ENCODE data around the gene SPEG. TPM values are rescaled to one million over a fixed set of nuclear protein-coding genes. Genes with fewer than 3 reads are reported as not detected.

The SPEG gene
- total RNA-seq, 6 donors from 2014 or later = 2.3 to 8.9 (median 4.9) TPM

DNA sequence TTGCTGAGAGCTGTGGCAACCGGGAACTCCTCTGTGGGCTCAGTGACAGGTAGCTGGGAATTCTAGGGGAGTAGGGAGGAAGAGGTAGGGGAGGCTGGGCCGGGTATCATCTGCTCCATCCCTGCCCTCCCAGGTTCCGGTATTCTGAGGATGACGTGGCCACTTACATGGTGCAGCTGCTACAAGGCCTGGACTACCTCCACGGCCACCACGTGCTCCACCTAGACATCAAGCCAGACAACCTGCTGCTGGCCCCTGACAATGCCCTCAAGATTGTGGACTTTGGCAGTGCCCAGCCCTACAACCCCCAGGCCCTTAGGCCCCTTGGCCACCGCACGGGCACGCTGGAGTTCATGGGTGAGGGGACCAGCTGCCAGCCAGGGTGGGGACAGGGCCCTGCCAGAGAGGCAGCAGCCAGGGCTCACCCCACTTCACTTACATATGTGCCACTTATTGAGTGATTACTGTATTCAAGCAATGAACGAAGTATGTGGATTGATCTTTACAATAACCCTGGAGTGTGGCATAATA, 56.0 kb downstream of the SPEG start:
- TF ChIP-seq CTCF (IDR thresholded peaks at IDR 0.05) = no peak
- TF ChIP-seq EP300 (IDR thresholded peaks at IDR 0.05) = no peak
- no peak for TF ChIP-seq POLR2AphosphoS5 (IDR thresholded peaks at IDR 0.05)
- no peak for TF ChIP-seq POLR2A (IDR thresholded peaks at IDR 0.05)
- no peak for DNase-seq
- H3K27me3 ChIP-seq = peaks cover 0 to 25% (median 4%) of the 10 kb centered on the region in 4 donors

GRCh38 chr2:219491278-219491963, 56.8 kb downstream of the SPEG start:
- Histone ChIP-seq H3K36me3 (no peaks in the 10 kb centered on the region), H3K27me3 (peaks cover 0 to 24% (median 7%) of the 10 kb centered on the region in 4 donors), H3K4me1 (peaks cover 0 to 5% (median under 1%) of the 10 kb centered on the region in 4 donors), H3K4me3 (no peak overlapping the region), H3K9me3 (no peaks in the 10 kb centered on the region), H3K27ac (no peak overlapping the region)
- 69 to 83% methylated on average over 11 to 14 of the region's 14 CpGs for WGBS, 2 donors
- ATAC-seq (ENCODE audit: low FRiP score in 2 of 2) = no peak
- no peak for DNase-seq
- TF ChIP-seq POLR2AphosphoS5 (IDR thresholded peaks at IDR 0.05) (no peak), CTCF (IDR thresholded peaks at IDR 0.05) (no peak), EP300 (IDR thresholded peaks at IDR 0.05) (no peak), POLR2A (IDR thresholded peaks at IDR 0.05) (no peak)

More for the DNA sequence above, 56.0 kb downstream of the SPEG start:
- no peak overlapping the region for H3K27ac ChIP-seq
- no peaks in the 10 kb centered on the region for H3K36me3 ChIP-seq
- H3K4me3 ChIP-seq = no peak overlapping the region
- ATAC-seq (ENCODE audit: low FRiP score in 2 of 2) = no peak
- 65 to 88% methylated on average over 5 to 10 of the region's 10 CpGs for WGBS, 2 donors
- no peaks in the 10 kb centered on the region for H3K9me3 ChIP-seq
- peaks cover 0 to 3% (median 0%) of the 10 kb centered on the region in 4 donors for H3K4me1 ChIP-seq

DNA sequence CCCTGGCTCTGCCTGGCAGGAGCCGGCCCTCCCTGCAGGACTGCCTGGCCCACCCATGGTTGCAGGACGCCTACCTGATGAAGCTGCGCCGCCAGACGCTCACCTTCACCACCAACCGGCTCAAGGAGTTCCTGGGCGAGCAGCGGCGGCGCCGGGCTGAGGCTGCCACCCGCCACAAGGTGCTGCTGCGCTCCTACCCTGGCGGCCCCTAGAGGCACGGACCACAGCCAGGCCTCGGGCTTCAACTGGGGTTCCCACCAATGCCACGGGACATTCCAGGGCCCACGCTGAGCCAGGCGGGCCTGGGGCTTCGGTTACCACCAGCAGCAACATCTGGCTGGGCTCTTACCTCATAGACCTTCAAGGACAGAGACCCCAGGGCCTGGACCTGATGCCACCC, 57.9 kb downstream of the SPEG start:
- Histone ChIP-seq H3K36me3 (no peaks in the 10 kb centered on the region), H3K4me1 (peaks cover 8 to 16% (median 12%) of the 10 kb centered on the region in 4 donors), H3K9me3 (no peaks in the 10 kb centered on the region), H3K27me3 (peaks cover 0 to 31% (median 15%) of the 10 kb centered on the region in 4 donors), H3K27ac (no peak overlapping the region), H3K4me3 (no peak overlapping the region)
- DNase-seq = peak in 1 of 2 donors; percentile 78
- no peak for ATAC-seq (ENCODE audit: low FRiP score in 2 of 2)
- TF ChIP-seq POLR2A (IDR thresholded peaks at IDR 0.05) = no peak
- TF ChIP-seq EP300 (IDR thresholded peaks at IDR 0.05) = no peak
- no peak for TF ChIP-seq POLR2AphosphoS5 (IDR thresholded peaks at IDR 0.05)
- no peak for TF ChIP-seq CTCF (IDR thresholded peaks at IDR 0.05)
- 64% methylated on average over 17 of the region's 20 CpGs; no CpG with 5 or more reads in 1 of the 2 donors for WGBS, 2 donors

GRCh38 chr2:219493086-219493485, 58.4 kb downstream of the SPEG start:
- no peak for DNase-seq
- TF ChIP-seq POLR2AphosphoS5 (IDR thresholded peaks at IDR 0.05) (no peak), POLR2A (IDR thresholded peaks at IDR 0.05) (no peak), CTCF (IDR thresholded peaks at IDR 0.05) (no peak), EP300 (IDR thresholded peaks at IDR 0.05) (no peak)
- no peak for ATAC-seq (ENCODE audit: low FRiP score in 2 of 2)
- H3K4me3 ChIP-seq = no peak overlapping the region
- peaks cover 0 to 31% (median 15%) of the 10 kb centered on the region in 4 donors for H3K27me3 ChIP-seq
- no peaks in the 10 kb centered on the region for H3K36me3 ChIP-seq
- no peak overlapping the region for H3K27ac ChIP-seq
- H3K4me1 ChIP-seq = peaks cover 8 to 17% (median 17%) of the 10 kb centered on the region in 4 donors
- WGBS, 2 donors = 85 to 90% methylated on average over 5 of the region's 5 CpGs
- no peaks in the 10 kb centered on the region for H3K9me3 ChIP-seq

Data from upper lobe of left lung (tissue), 6 donors.